ENCODE data around the gene BNC2. TPM values are rescaled to one million over a fixed set of nuclear protein-coding genes. Genes with fewer than 3 reads are reported as not detected.

The BNC2 gene
- total RNA-seq, 4 donors from 2014 or later = 90.2 to 130 (median 100.0) TPM

- 26 to 31% methylated on average over 2 of the region's 2 CpGs for WGBS, 2 donors (ENCODE audit: low coverage in 1 of 2)
- Histone ChIP-seq H3K27me3 (no peaks in the 10 kb centered on the region), H3K36me3 (no peaks in the 10 kb centered on the region), H3K4me3 (peak overlapping the region; percentile 7 to 12), H3K27ac (peak overlapping the region; percentile 89 to 96 (median 92)), H3K9me3 (no peaks in the 10 kb centered on the region), H3K4me1 (peaks cover 0 to 60% (median 5%) of the 10 kb centered on the region in 3 donors)
- TF ChIP-seq CTCF (IDR thresholded peaks at IDR 0.05) = peak in 2 of 4 experiments; percentile 19 to 32
- TF ChIP-seq POLR2A (IDR thresholded peaks at IDR 0.05) = no peak
- TF ChIP-seq EP300 (IDR thresholded peaks at IDR 0.05) = no peak
- no peak for TF ChIP-seq POLR2AphosphoS5 (IDR thresholded peaks at IDR 0.05)
- no peak for ATAC-seq
Measured at GRCh38 chr9:16866587-16866986, 3.9 kb downstream of the BNC2 start.

- 20 to 24% methylated on average over 10 of the region's 10 CpGs for WGBS, 2 donors (ENCODE audit: low coverage in 1 of 2)
- no peaks in the 10 kb centered on the region for H3K36me3 ChIP-seq
- H3K27ac ChIP-seq = peak overlapping the region; percentile 63 to 96 (median 92)
- TF ChIP-seq CTCF (IDR thresholded peaks at IDR 0.05) (no peak), EP300 (IDR thresholded peaks at IDR 0.05) (no peak), POLR2AphosphoS5 (IDR thresholded peaks at IDR 0.05) (no peak), POLR2A (IDR thresholded peaks at IDR 0.05) (no peak)
- no peak for ATAC-seq
- peaks cover 0 to 61% (median 5%) of the 10 kb centered on the region in 3 donors for H3K4me1 ChIP-seq
- H3K27me3 ChIP-seq = no peaks in the 10 kb centered on the region
- peak overlapping the region in 1 of 2 donors; percentile 19 for H3K4me3 ChIP-seq
- no peaks in the 10 kb centered on the region for H3K9me3 ChIP-seq
Measured at GRCh38 chr9:16864649-16865434, 5.6 kb downstream of the BNC2 start.

GRCh38 chr9:16848179-16848578, 22.3 kb downstream of the BNC2 start:
- TF ChIP-seq POLR2AphosphoS5 (IDR thresholded peaks at IDR 0.05) (no peak), EP300 (IDR thresholded peaks at IDR 0.05) (no peak), POLR2A (IDR thresholded peaks at IDR 0.05) (no peak), CTCF (IDR thresholded peaks at IDR 0.05) (no peak)
- Histone ChIP-seq H3K4me3 (no peak overlapping the region), H3K4me1 (peaks cover 0 to 21% (median 6%) of the 10 kb centered on the region in 3 donors), H3K9me3 (no peaks in the 10 kb centered on the region), H3K36me3 (no peaks in the 10 kb centered on the region), H3K27me3 (no peaks in the 10 kb centered on the region), H3K27ac (no peak overlapping the region)
- 50 to 56% methylated on average over 2 to 3 of the region's 3 CpGs for WGBS, 2 donors (ENCODE audit: low coverage in 1 of 2)
- no peak for ATAC-seq

- Histone ChIP-seq H3K4me1 (peaks cover 0 to 16% (median 0%) of the 10 kb centered on the region in 3 donors), H3K4me3 (no peak overlapping the region), H3K36me3 (no peaks in the 10 kb centered on the region), H3K27ac (no peak overlapping the region), H3K27me3 (no peaks in the 10 kb centered on the region), H3K9me3 (no peaks in the 10 kb centered on the region)
- no peak for ATAC-seq
- TF ChIP-seq CTCF (IDR thresholded peaks at IDR 0.05) (no peak), POLR2A (IDR thresholded peaks at IDR 0.05) (no peak), POLR2AphosphoS5 (IDR thresholded peaks at IDR 0.05) (no peak), EP300 (IDR thresholded peaks at IDR 0.05) (no peak)
- 39 to 53% methylated on average over 3 of the region's 3 CpGs for WGBS, 2 donors (ENCODE audit: low coverage in 1 of 2)
Measured at GRCh38 chr9:16846986-16847385, 23.5 kb downstream of the BNC2 start.

- TF ChIP-seq CTCF (IDR thresholded peaks at IDR 0.05) (no peak), EP300 (IDR thresholded peaks at IDR 0.05) (no peak), POLR2A (IDR thresholded peaks at IDR 0.05) (no peak), POLR2AphosphoS5 (IDR thresholded peaks at IDR 0.05) (no peak)
- no peak for ATAC-seq
- Histone ChIP-seq H3K27me3 (no peaks in the 10 kb centered on the region), H3K36me3 (no peaks in the 10 kb centered on the region), H3K9me3 (no peaks in the 10 kb centered on the region), H3K4me1 (peaks cover 0 to 21% (median 0%) of the 10 kb centered on the region in 3 donors), H3K27ac (no peak overlapping the region), H3K4me3 (no peak overlapping the region)
- whole genome bisulfite sequencing, 2 donors (ENCODE audit: low coverage in 1 of 2) = 72 to 83% methylated on average over 6 of the region's 6 CpGs
Measured at GRCh38 chr9:16846367-16846766, 24.1 kb downstream of the BNC2 start.
